Fibroblast of skin of left quadriceps (primary cell): ENCODE results near the gene ZDHHC19.
"Not testable (repeated sequence)": the region's sequence is repeated elsewhere in the genome, so short reads cannot be mapped to it uniquely, and the experiment has no call there.

Experiments
- DNase-seq, 2 experiments: peaks; one replicate each; pipeline ENCODE4 v3.0.0-alpha.2; 2013; ENCODE audit warnings: low read depth in 2 of 2

ZDHHC19 gene

GRCh38 chr3:196210673-196211556 is at the start of gene ZDHHC19:
Gene ZDHHC19 (minus strand): TSS chr3:196211400. CDS start chr3:196211315, 85 bp downstream.
- DNase-seq, result no peak

GRCh38 chr3:196260784-196261183 is 49.6 kb upstream of the ZDHHC19 start:
- no peak for DNase-seq

- no peak for DNase-seq
These were observed 44.6 kb upstream of the ZDHHC19 start for GRCh38 chr3:196255776-196256175.

- no peak for DNase-seq
These were observed 43.4 kb upstream of the ZDHHC19 start for GRCh38 chr3:196254376-196255283.

GRCh38 chr3:196251918-196252317 is 40.7 kb upstream of the ZDHHC19 start:
- no peak for DNase-seq

- DNase-seq, result peak; percentile 14
These were observed 35.6 kb upstream of the ZDHHC19 start for GRCh38 chr3:196246612-196247308.

- not testable (repeated sequence) for DNase-seq
These were observed 33.0 kb upstream of the ZDHHC19 start for GRCh38 chr3:196244166-196244565.

- DNase-seq, result no peak
These were observed 30.5 kb upstream of the ZDHHC19 start for GRCh38 chr3:196241704-196242103.

GRCh38 chr3:196240424-196240823 is 29.2 kb upstream of the ZDHHC19 start:
- no peak for DNase-seq

- DNase-seq, result no peak
These were observed 27.7 kb upstream of the ZDHHC19 start for GRCh38 chr3:196238612-196239560.

- no peak for DNase-seq
These were observed 26.0 kb upstream of the ZDHHC19 start for GRCh38 chr3:196237203-196237602.

GRCh38 chr3:196236223-196236622 is 25.0 kb upstream of the ZDHHC19 start:
- no peak for DNase-seq

- DNase-seq, result no peak
These were observed 24.4 kb upstream of the ZDHHC19 start for GRCh38 chr3:196235452-196236122.

GRCh38 chr3:196232882-196233251 is 21.7 kb upstream of the ZDHHC19 start:
- DNase-seq, result no peak

GRCh38 chr3:196232154-196232881 is 21.1 kb upstream of the ZDHHC19 start:
- DNase-seq, result no peak

GRCh38 chr3:196227629-196228493 is 16.7 kb upstream of the ZDHHC19 start:
- DNase-seq, result no peak

GRCh38 chr3:196227121-196227561 is 15.9 kb upstream of the ZDHHC19 start:
- no peak for DNase-seq

- DNase-seq, result no peak
These were observed 14.7 kb upstream of the ZDHHC19 start for GRCh38 chr3:196225763-196226364.
